Mammary epithelial cell (primary cell): ENCODE results near the gene AXIN1.
"Not testable (repeated sequence)": the region's sequence is repeated elsewhere in the genome, so short reads cannot be mapped to it uniquely, and the experiment has no call there.

Source experiments
- EZH2 ChIP-seq: IDR thresholded peaks from 2 replicates; pipeline ENCODE4 v1.6.1; 2012; ENCODE audit warnings: low read length, inconsistent platforms, borderline replicate concordance
- TF ChIP-seq, protein P1 (sequence below), 2 donors: IDR thresholded peaks in 1 of 2; conservative IDR thresholded peaks in 1 of 2; 2 replicates each; pipeline ENCODE4 v1.5.1; 2011 to 2012; ENCODE audit warnings: inconsistent platforms in 2 of 2, low read length in 2 of 2, mild to moderate bottlenecking in 2 of 2, control low read depth in 1 of 2, low read depth in 1 of 2; ENCODE audit not compliant: insufficient read depth in 1 of 2; ENCODE audit errors: extremely low read depth in 1 of 2

DNA sequence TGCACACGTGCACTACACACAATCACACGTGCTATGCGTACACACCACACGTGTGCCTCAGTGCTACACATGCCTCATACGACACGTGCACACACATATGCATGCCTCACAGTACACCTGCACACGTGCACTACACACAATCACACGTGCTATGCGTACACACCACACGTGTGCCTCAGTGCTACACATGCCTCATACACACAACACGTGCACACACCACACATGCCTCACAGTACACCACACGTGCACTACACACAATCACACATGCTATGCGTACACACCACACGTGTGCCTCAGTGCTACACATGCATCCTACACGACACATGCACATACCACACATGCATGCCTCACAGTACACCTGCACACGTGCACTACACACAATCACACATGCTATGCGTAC lies 85.0 kb downstream of the AXIN1 start:
- TF ChIP-seq, protein P1, sequence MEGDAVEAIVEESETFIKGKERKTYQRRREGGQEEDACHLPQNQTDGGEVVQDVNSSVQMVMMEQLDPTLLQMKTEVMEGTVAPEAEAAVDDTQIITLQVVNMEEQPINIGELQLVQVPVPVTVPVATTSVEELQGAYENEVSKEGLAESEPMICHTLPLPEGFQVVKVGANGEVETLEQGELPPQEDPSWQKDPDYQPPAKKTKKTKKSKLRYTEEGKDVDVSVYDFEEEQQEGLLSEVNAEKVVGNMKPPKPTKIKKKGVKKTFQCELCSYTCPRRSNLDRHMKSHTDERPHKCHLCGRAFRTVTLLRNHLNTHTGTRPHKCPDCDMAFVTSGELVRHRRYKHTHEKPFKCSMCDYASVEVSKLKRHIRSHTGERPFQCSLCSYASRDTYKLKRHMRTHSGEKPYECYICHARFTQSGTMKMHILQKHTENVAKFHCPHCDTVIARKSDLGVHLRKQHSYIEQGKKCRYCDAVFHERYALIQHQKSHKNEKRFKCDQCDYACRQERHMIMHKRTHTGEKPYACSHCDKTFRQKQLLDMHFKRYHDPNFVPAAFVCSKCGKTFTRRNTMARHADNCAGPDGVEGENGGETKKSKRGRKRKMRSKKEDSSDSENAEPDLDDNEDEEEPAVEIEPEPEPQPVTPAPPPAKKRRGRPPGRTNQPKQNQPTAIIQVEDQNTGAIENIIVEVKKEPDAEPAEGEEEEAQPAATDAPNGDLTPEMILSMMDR (conservative IDR thresholded peaks at IDR 0.05 in 1 of 2, IDR thresholded peaks at IDR 0.05 in 1 of 2; ENCODE audit: extremely low read depth in 1 of 2, insufficient read depth in 1 of 2, low read depth in 1 of 2, low read length in 2 of 2), result not testable (repeated sequence)
- not testable (repeated sequence) for TF ChIP-seq EZH2
